Lower lobe of right lung (tissue), 2 donors: ENCODE results near the gene CRIP2. TPM values are rescaled to one million over a fixed set of nuclear protein-coding genes. Genes with fewer than 3 reads are reported as not detected.

Experiments
- ATAC-seq, 2 donors: fragments of 200-7000 bp; cut with Tn5 transposase; one replicate each; pipeline ENCODE4 v1.9.1; 2020 to 2022; ENCODE audit warnings: mild to moderate bottlenecking in 2 of 2, moderate library complexity in 2 of 2
- DNase-seq: peaks from one replicate; pipeline ENCODE4 v3.0.0-alpha.2; 2020
- H3K27ac ChIP-seq: fragments of 200-600 bp; one replicate; pipeline ENCODE4 v1.8.0; 2022
- H3K27me3 ChIP-seq: fragments of 200-600 bp; one replicate; pipeline ENCODE4 v1.8.0; 2022; ENCODE audit warnings: low read depth
- H3K36me3 ChIP-seq: fragments of 200-600 bp; one replicate; pipeline ENCODE4 v1.8.0; 2022; ENCODE audit warnings: mild to moderate bottlenecking
- H3K4me1 ChIP-seq: fragments of 200-600 bp; one replicate; pipeline ENCODE4 v1.8.0; 2022
- H3K4me3 ChIP-seq: fragments of 200-600 bp; one replicate; pipeline ENCODE4 v1.8.0; 2022; ENCODE audit warnings: mild to moderate bottlenecking
- H3K9me3 ChIP-seq: fragments of 200-600 bp; one replicate; pipeline ENCODE4 v1.8.0; 2022
- intact Hi-C: fragments of 100-400 bp; cut with DNase I; formaldehyde crosslinking; loops from one replicate; pipeline ENCODE4 v1.11.0; 2022
- total RNA-seq: library from RNA; stranded (reverse); fragmentation: NEBNext Ultra II Directional; extraction: Animal tissue kit (Norgen Biotek cat#: 25700); gene quantifications from one replicate; pipeline ENCODE4 v1.2.1, GENCODE V29; 2021
- TF ChIP-seq, protein P1 (sequence below): fragments of 200-600 bp; IDR thresholded peaks from one replicate; pipeline ENCODE4 v1.8.0; 2022; ENCODE audit warnings: antibody characterized with exemption, mild to moderate bottlenecking
- donor health status: DM: no; HTN: yes; CAD: no; lungs with severe emphysema.

CRIP2 gene
- total RNA-seq, 1 donor from 2014 or later, result 143 TPM

- DNase-seq, result no peak
- Histone ChIP-seq H3K4me3 (no peak overlapping the region), H3K27me3 (no peaks in the 10 kb centered on the region), H3K27ac (no peak overlapping the region), H3K36me3 (peaks cover 70% of the 10 kb centered on the region), H3K9me3 (no peaks in the 10 kb centered on the region), H3K4me1 (no peaks in the 10 kb centered on the region)
- TF ChIP-seq, protein P1, sequence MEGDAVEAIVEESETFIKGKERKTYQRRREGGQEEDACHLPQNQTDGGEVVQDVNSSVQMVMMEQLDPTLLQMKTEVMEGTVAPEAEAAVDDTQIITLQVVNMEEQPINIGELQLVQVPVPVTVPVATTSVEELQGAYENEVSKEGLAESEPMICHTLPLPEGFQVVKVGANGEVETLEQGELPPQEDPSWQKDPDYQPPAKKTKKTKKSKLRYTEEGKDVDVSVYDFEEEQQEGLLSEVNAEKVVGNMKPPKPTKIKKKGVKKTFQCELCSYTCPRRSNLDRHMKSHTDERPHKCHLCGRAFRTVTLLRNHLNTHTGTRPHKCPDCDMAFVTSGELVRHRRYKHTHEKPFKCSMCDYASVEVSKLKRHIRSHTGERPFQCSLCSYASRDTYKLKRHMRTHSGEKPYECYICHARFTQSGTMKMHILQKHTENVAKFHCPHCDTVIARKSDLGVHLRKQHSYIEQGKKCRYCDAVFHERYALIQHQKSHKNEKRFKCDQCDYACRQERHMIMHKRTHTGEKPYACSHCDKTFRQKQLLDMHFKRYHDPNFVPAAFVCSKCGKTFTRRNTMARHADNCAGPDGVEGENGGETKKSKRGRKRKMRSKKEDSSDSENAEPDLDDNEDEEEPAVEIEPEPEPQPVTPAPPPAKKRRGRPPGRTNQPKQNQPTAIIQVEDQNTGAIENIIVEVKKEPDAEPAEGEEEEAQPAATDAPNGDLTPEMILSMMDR, result no peak
- no peak for ATAC-seq
- intact Hi-C loops, result no loop called here
These were observed 19.5 kb upstream of the CRIP2 start for GRCh38 chr14:105455086-105455640.

GRCh38 chr14:105455766-105456660 lies 18.6 kb upstream of the CRIP2 start:
- Histone ChIP-seq H3K27me3 (no peaks in the 10 kb centered on the region), H3K36me3 (peaks cover 71% of the 10 kb centered on the region), H3K4me3 (no peak overlapping the region), H3K27ac (no peak overlapping the region), H3K4me1 (no peaks in the 10 kb centered on the region), H3K9me3 (no peaks in the 10 kb centered on the region)
- TF ChIP-seq, protein P1, result no peak
- ATAC-seq, result peak in 1 of 2 donors; percentile 34
- no peak for DNase-seq
- intact Hi-C loops, result no loop called here

DNA sequence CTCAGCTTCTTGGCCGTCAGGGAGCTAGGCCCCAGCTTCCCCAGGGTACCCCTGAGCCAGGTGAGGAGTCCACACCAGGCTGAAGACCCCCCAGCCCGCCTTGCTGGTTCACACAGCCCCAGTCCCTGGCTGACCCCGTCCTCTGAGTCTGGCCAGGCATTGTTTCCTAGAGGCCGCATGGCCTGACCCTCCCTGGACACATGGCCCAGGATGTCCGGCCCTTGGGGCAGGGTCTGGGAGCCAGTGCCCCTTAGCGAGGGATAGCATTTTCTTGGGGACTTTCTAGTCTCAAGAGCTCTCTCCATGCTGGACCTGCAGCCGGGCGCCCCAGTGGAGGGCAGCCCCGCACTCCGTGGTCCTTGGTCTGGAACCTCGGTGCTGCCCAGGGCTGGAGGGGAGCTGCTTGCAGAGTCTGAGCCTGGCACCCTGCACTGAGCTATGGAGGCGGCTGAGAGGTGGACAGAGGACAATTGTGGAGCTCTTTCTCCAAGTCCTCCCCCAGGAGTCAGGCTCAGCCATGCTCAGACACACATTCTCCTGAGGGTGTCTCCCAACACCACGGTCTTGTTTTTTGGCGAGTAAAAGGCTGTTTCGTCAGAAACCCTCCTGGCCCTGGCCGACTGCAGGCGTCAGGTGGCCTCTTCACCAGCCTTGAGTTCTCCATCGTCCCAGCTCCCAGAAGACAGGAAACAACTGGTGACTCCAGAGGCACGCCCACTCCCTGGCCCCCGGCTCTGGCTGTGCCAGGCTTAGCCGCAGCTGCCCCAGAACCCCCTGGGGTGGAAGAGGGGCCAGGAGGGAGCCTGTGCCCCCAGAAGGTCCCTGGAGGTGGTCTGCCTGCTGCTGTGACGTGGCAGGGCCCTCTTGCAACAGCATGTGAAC lies 17.6 kb upstream of the CRIP2 start:
- no peak overlapping the region for H3K27ac ChIP-seq
- ATAC-seq (peak in 1 of 2 donors; percentile 3), DNase-seq (no peak)
- peaks cover 76% of the 10 kb centered on the region for H3K36me3 ChIP-seq
- H3K27me3 ChIP-seq, result no peaks in the 10 kb centered on the region
- intact Hi-C loops, result no loop called here
- no peaks in the 10 kb centered on the region for H3K9me3 ChIP-seq
- H3K4me3 ChIP-seq, result no peak overlapping the region
- H3K4me1 ChIP-seq, result no peaks in the 10 kb centered on the region
- TF ChIP-seq, protein P1, result no peak

- Histone ChIP-seq H3K36me3 (peaks cover 82% of the 10 kb centered on the region), H3K27ac (no peak overlapping the region), H3K4me1 (no peaks in the 10 kb centered on the region), H3K9me3 (no peaks in the 10 kb centered on the region), H3K27me3 (no peaks in the 10 kb centered on the region), H3K4me3 (no peak overlapping the region)
- TF ChIP-seq, protein P1, result no peak
- ATAC-seq (no peak), DNase-seq (no peak)
- intact Hi-C loops, result no loop called here
These were observed 16.6 kb upstream of the CRIP2 start for GRCh38 chr14:105458010-105458409.

DNA sequence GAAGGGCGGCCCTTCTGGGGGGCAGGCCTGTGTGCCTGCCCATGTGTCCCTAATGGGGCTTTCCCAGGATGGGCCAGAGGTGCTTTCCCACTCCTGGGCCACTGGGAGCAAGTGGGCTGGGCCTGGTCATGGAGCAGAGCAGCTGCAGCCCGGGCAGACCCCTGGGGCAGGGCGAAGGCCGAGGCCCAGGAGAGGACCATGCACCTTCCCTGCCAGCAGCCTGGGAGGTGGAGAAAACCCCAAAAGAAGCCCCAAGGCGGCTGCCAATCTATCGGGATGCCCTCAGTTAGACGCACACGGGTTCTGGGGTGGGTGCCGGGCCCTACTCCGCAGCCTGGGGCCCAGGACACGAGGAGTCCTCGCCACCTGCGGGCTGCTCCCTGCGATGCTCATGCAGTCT lies 16.1 kb upstream of the CRIP2 start:
- DNase-seq, result no peak
- intact Hi-C loops, result no loop called here

More for the DNA sequence above, 16.1 kb upstream of the CRIP2 start:
- no peaks in the 10 kb centered on the region for H3K27me3 ChIP-seq
- no peak overlapping the region for H3K4me3 ChIP-seq
- no peak for ATAC-seq
- TF ChIP-seq, protein P1, result no peak
- H3K27ac ChIP-seq, result no peak overlapping the region
- peaks cover 82% of the 10 kb centered on the region for H3K36me3 ChIP-seq
- no peaks in the 10 kb centered on the region for H3K4me1 ChIP-seq
- no peaks in the 10 kb centered on the region for H3K9me3 ChIP-seq
